Thyroid gland (tissue), 4 donors: Measurements from ENCODE around the gene PRX.

Experiments used
- CTCF ChIP-seq, 6 experiments: fragments of 200-600 bp in 3 of 6; fragments of 450-650 bp in 3 of 6; sonication (generic) in 3 of 6; IDR thresholded peaks; one replicate each; pipeline ENCODE4 v1.5.1; 2016 to 2019; ENCODE audit warnings: antibody characterized with exemption in 6 of 6, mild to moderate bottlenecking in 2 of 6, inconsistent platforms in 1 of 6, moderate library complexity in 1 of 6
- POLR2A ChIP-seq, 2 donors: fragments of 450-650 bp; IDR thresholded peaks; one replicate each; pipeline ENCODE4 v1.6.1; 2017; ENCODE audit warnings: antibody characterized with exemption in 2 of 2, mild to moderate bottlenecking in 2 of 2, moderate library complexity in 1 of 2

- TF ChIP-seq CTCF (IDR thresholded peaks at IDR 0.05): peak in 1 of 6 experiments; percentile 11
- no peak for TF ChIP-seq POLR2A (IDR thresholded peaks at IDR 0.05)
These were observed 31.7 kb upstream of the PRX start for GRCh38 chr19:40444825-40445312.
